OCI-LY1 (cell line): ENCODE data around the gene NT5DC2.

ENCODE experiments used
- H2AFZ ChIP-seq: fragments of 200-600 bp; sonication (generic), shearing (Covaris generic); 2 replicates; pipeline ENCODE4 v1.6.0; 2014; ENCODE audit warnings: antibody characterized with exemption, mild to moderate bottlenecking, low read length
- H3F3A ChIP-seq: fragments of 200-600 bp; sonication (generic), shearing (Covaris generic); 2 replicates; pipeline ENCODE4 v1.6.0; 2014; ENCODE audit warnings: mild to moderate bottlenecking, antibody characterized with exemption, low read length, moderate library complexity; ENCODE audit not compliant: insufficient read depth
- H3K27ac ChIP-seq: fragments of 200-600 bp; sonication (generic); 2 replicates; pipeline ENCODE4 v1.5.1; 2014; ENCODE audit warnings: low read length, mixed run types, mild to moderate bottlenecking, low read depth; ENCODE audit not compliant: poor library complexity, severe bottlenecking
- H3K27me3 ChIP-seq: fragments of 200-600 bp; sonication (generic); 2 replicates; pipeline ENCODE4 v1.6.0; 2014; ENCODE audit warnings: antibody characterized with exemption, mild to moderate bottlenecking, low read length, moderate library complexity; ENCODE audit not compliant: insufficient read depth
- H3K36me3 ChIP-seq: fragments of 200-600 bp; sonication (generic); 2 replicates; pipeline ENCODE4 v1.6.1; 2014; ENCODE audit warnings: mild to moderate bottlenecking, antibody characterized with exemption, low read length, moderate library complexity, mixed read lengths; ENCODE audit not compliant: insufficient read depth
- H3K4me1 ChIP-seq: fragments of 200-600 bp; sonication (generic); 2 replicates; pipeline ENCODE4 v1.5.1; 2014; ENCODE audit warnings: mild to moderate bottlenecking, low read length, moderate library complexity; ENCODE audit not compliant: insufficient read depth, severe bottlenecking
- H3K4me2 ChIP-seq: fragments of 200-600 bp; sonication (generic), shearing (Covaris generic); 2 replicates; pipeline ENCODE4 v1.6.1; 2014; ENCODE audit warnings: low read length
- H3K4me3 ChIP-seq: fragments of 200-600 bp; sonication (generic); 2 replicates; pipeline ENCODE4 v1.5.1; 2014; ENCODE audit warnings: low read length, low read depth, mild to moderate bottlenecking, mixed read lengths; ENCODE audit not compliant: poor library complexity, severe bottlenecking
- H3K79me2 ChIP-seq: fragments of 200-600 bp; shearing (Covaris generic); 2 replicates; pipeline ENCODE4 v1.6.1; 2016; ENCODE audit warnings: mixed run types, low read length, mixed read lengths; ENCODE audit not compliant: insufficient read depth
- H3K9ac ChIP-seq: fragments of 200-600 bp; sonication (generic), shearing (Covaris generic); 2 replicates; pipeline ENCODE4 v1.6.1; 2014; ENCODE audit warnings: mild to moderate bottlenecking, low read length, mixed read lengths
- H3K9me2 ChIP-seq: fragments of 200-600 bp; sonication (generic), shearing (Covaris generic); 2 replicates; pipeline ENCODE4 v1.6.1; 2014; ENCODE audit warnings: low read depth, mild to moderate bottlenecking, low read length, mixed read lengths
- H3K9me3 ChIP-seq: fragments of 200-600 bp; shearing (Covaris generic); 2 replicates; pipeline ENCODE4 v1.6.1; 2014; ENCODE audit warnings: low read length, mixed read lengths
- H4K20me1 ChIP-seq: fragments of 200-600 bp; sonication (generic), shearing (Covaris generic); 2 replicates; pipeline ENCODE4 v1.6.0; 2016; ENCODE audit warnings: mild to moderate bottlenecking, low read length; ENCODE audit not compliant: insufficient read depth
- EZH2 ChIP-seq: fragments of 200-600 bp; sonication (generic), shearing (Covaris generic); IDR thresholded peaks from 2 replicates; pipeline ENCODE4 v1.8.0; 2017; ENCODE audit warnings: borderline replicate concordance, mixed run types, mild to moderate bottlenecking, antibody characterized with exemption, low read length, moderate library complexity, mixed read lengths
- TF ChIP-seq, protein P1 (sequence below): fragments of 200-600 bp; sonication (generic), shearing (Covaris generic); IDR thresholded peaks from 2 replicates; pipeline ENCODE4 v1.5.1; 2017; ENCODE audit warnings: mild to moderate bottlenecking, antibody characterized with exemption, low read length, moderate library complexity, mixed read lengths

The NT5DC2 gene

DNA sequence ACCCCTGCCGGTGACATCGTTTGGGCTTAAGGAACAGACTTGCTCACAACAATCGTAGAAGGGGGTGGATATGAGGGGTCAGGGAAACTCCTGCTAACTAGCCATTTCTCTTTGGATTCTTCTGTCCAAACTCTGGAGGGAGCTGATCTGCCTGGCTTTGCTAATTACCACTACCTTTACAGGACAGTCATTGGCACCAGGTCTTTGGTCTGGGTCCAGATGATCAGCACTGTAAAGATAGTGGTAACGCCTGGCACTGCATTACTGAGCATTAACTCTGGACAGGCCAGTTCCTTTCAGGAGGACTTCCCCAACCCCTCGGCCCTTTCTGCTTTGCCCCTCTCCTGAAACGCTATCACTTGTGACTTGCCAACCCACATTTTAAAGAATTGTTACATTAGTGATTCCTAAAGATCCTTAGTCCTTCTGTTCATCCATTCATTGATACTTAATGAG lies 3.5 kb upstream of the NT5DC2 start:
- Histone ChIP-seq H3K4me3 (peak overlapping the region; percentile 97), H3K79me2 (peaks cover 16% of the 10 kb centered on the region), H3F3A (peaks cover 16% of the 10 kb centered on the region), H3K27ac (peak overlapping the region; percentile 49), H3K4me1 (peaks cover 42% of the 10 kb centered on the region), H3K9me3 (no peaks in the 10 kb centered on the region), H3K4me2 (peak overlapping the region; percentile 98), H3K36me3 (peaks cover 23% of the 10 kb centered on the region; the same call in 1 of the 2 replicates), H3K9me2 (no peaks in the 10 kb centered on the region), H2AFZ (no peak overlapping the region), H3K9ac (peak overlapping the region; percentile 99), H4K20me1 (no peaks in the 10 kb centered on the region), H3K27me3 (no peaks in the 10 kb centered on the region)
- TF ChIP-seq, protein P1, sequence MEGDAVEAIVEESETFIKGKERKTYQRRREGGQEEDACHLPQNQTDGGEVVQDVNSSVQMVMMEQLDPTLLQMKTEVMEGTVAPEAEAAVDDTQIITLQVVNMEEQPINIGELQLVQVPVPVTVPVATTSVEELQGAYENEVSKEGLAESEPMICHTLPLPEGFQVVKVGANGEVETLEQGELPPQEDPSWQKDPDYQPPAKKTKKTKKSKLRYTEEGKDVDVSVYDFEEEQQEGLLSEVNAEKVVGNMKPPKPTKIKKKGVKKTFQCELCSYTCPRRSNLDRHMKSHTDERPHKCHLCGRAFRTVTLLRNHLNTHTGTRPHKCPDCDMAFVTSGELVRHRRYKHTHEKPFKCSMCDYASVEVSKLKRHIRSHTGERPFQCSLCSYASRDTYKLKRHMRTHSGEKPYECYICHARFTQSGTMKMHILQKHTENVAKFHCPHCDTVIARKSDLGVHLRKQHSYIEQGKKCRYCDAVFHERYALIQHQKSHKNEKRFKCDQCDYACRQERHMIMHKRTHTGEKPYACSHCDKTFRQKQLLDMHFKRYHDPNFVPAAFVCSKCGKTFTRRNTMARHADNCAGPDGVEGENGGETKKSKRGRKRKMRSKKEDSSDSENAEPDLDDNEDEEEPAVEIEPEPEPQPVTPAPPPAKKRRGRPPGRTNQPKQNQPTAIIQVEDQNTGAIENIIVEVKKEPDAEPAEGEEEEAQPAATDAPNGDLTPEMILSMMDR: no peak
- no peak for TF ChIP-seq EZH2

DNA sequence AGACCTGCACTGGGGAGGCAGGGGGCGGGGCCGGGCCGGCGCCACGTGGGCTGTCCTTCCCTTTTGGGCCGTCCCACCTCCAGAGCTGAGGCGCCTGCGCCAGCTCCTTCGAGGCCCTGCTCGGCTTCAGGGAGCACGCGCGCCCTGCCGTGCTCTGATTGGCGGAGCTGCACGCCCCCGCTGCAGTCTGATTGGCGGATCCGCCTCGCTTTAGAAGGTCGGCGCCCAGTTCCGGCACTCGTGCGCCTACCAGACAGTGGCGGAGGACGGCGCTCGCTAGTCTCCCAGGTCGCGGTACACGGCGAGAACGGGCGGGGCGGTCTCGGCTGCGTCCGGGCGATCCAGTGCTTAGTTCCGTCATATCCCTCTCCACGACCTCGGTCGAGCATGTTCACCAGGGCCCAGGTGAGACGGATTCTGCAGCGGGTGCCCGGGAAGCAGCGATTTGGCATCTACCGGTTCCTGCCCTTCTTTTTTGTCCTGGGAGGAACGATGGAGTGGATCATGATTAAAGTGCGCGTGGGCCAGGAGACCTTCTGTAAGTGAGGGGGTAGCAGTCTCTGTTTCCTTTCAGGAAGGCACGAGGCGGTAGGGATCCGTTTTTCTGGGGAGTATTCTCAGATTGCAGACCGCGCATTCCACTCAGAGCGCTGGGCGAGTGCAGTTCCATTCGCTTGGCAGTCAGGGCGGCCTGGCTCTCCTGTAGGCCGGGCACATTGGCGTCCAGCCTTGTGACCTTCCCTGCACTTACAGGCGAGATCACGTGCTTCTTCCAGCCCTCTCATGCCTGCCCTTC lies 2.9 kb upstream of the NT5DC2 start, which contains the start of gene UQCC5:
UQCC5 (plus strand) TSS at position 237 of the 796 bp plus-strand sequence; CDS start at position 388, 151 bp downstream.
- Histone ChIP-seq H3K9me3 (no peaks in the 10 kb centered on the region), H3K27me3 (no peaks in the 10 kb centered on the region), H3K79me2 (peaks cover 16% of the 10 kb centered on the region), H3K4me2 (peak within 1 kb of the TSS; percentile 98), H3F3A (peaks cover 16% of the 10 kb centered on the region), H3K36me3 (peaks cover 18% of the 10 kb centered on the region; the same call in 1 of the 2 replicates), H4K20me1 (no peaks in the 10 kb centered on the region), H3K4me1 (peaks cover 48% of the 10 kb centered on the region), H3K9ac (peak within 1 kb of the TSS; percentile 99), H3K27ac (peak within 1 kb of the TSS; percentile 81), H3K4me3 (peak within 1 kb of the TSS; percentile 97), H2AFZ (peak within 1 kb of the TSS; percentile 58; the same call in 1 of the 2 replicates), H3K9me2 (no peaks in the 10 kb centered on the region)
- TF ChIP-seq EZH2: no peak
- TF ChIP-seq, protein P1: no peak; the same call in 1 of the 2 replicates

DNA sequence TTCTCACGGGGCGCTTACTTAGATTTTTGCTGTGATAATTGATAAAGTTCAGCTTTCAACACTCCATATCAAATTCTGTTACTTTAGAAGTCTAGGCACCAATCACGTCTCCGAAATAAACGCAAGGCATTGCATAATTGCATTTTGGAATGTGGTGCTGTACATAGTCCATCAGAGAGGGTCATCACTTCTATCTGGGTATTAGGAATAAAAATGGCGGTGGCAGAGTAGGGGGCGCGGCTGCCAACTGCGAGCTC lies 2.4 kb upstream of the NT5DC2 start:
- Histone ChIP-seq H3K4me3 (peak overlapping the region; percentile 97), H3K9ac (peak overlapping the region; percentile 21; the same call in 1 of the 2 replicates), H3F3A (peaks cover 16% of the 10 kb centered on the region), H3K36me3 (peaks cover 13% of the 10 kb centered on the region; the same call in 1 of the 2 replicates), H3K27ac (peak overlapping the region; percentile 81), H3K4me2 (peak overlapping the region; percentile 72), H4K20me1 (no peaks in the 10 kb centered on the region), H3K4me1 (peaks cover 52% of the 10 kb centered on the region), H3K9me3 (no peaks in the 10 kb centered on the region), H2AFZ (no peak overlapping the region), H3K9me2 (no peaks in the 10 kb centered on the region), H3K79me2 (peaks cover 16% of the 10 kb centered on the region), H3K27me3 (no peaks in the 10 kb centered on the region)
- TF ChIP-seq, protein P1: no peak
- no peak for TF ChIP-seq EZH2
